Measurements from ENCODE around the gene NFATC1. TPM values are rescaled to one million over a fixed set of nuclear protein-coding genes. Genes with fewer than 3 reads are reported as not detected.
A peak's percentile ranks its signal among the peaks of the same experiment; 100 is the strongest.
"Not testable (repeated sequence)": the region's sequence is repeated elsewhere in the genome, so short reads cannot be mapped to it uniquely, and the experiment has no call there.

NFATC1 gene
- total RNA-seq, 1 donor from 2014 or later = 7.1 TPM

DNA sequence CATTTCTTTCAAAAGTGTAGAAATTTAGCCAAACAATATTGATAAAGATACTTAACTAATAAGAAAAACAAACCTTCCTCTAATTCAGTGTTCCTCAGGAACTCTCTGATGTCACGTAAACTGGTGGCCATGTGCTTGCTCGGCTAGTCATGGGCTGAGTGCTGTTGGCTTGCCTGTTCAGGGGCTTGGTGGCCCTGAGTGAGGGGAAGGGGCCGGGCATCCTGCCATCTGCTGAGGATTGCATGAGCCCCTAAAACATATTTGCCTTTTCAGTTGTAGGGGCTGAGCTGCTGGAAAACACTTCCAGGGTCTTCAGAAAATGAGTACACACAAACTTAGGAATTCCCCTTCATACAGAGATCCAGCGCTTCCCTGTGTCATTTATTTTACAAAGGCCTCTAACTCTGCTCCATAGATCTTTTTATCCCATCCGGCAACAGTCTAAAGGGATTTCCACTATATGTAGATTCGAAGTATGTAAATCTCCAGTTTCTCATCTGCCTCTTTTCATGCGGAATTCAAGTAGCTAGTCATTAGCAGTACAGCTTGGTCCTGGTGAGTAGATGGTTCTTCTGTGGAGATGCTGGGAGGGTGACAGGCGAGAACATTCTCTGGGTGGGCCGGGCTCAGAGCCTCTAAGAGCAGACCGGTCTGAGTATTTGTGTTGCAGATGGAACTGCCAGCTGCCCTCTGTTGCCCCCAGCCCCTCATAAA lies 20.1 kb upstream of the NFATC1 start:
- Mint-ChIP-seq H3K4me1 (ENCODE audit: low read depth) (peaks cover 7% of the 10 kb centered on the region), H3K36me3 (ENCODE audit: low read depth) (peaks cover 4% of the 10 kb centered on the region), H3K4me3 (ENCODE audit: unreplicated experiment) (no peak overlapping the region)

GRCh38 chr18:79376661-79377060 lies 19.1 kb upstream of the NFATC1 start:
- not testable (repeated sequence) for H3K4me3 Mint-ChIP-seq (ENCODE audit: unreplicated experiment)

More for the DNA sequence above, 20.1 kb upstream of the NFATC1 start:
- Mint-ChIP-seq H3K27me3 (ENCODE audit: low read depth) (no peaks in the 10 kb centered on the region), H3K9me3 (ENCODE audit: low read depth) (no peaks in the 10 kb centered on the region), H3K27ac (ENCODE audit: unreplicated experiment) (no peak overlapping the region)
- TF ChIP-seq, protein P1, sequence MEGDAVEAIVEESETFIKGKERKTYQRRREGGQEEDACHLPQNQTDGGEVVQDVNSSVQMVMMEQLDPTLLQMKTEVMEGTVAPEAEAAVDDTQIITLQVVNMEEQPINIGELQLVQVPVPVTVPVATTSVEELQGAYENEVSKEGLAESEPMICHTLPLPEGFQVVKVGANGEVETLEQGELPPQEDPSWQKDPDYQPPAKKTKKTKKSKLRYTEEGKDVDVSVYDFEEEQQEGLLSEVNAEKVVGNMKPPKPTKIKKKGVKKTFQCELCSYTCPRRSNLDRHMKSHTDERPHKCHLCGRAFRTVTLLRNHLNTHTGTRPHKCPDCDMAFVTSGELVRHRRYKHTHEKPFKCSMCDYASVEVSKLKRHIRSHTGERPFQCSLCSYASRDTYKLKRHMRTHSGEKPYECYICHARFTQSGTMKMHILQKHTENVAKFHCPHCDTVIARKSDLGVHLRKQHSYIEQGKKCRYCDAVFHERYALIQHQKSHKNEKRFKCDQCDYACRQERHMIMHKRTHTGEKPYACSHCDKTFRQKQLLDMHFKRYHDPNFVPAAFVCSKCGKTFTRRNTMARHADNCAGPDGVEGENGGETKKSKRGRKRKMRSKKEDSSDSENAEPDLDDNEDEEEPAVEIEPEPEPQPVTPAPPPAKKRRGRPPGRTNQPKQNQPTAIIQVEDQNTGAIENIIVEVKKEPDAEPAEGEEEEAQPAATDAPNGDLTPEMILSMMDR (IDR thresholded peaks at IDR 0.05) = no peak
- no peak for DNase-seq (ENCODE audit: low spot score)

GRCh38 chr18:79377187-79377891 lies 18.4 kb upstream of the NFATC1 start:
- no peak for DNase-seq (ENCODE audit: low spot score)

More at GRCh38 chr18:79376661-79377060, 19.1 kb upstream of the NFATC1 start:
- DNase-seq (ENCODE audit: low spot score); H3K9me3 Mint-ChIP-seq (ENCODE audit: low read depth); H3K4me1 Mint-ChIP-seq (ENCODE audit: low read depth); H3K27ac Mint-ChIP-seq (ENCODE audit: unreplicated experiment); H3K36me3 Mint-ChIP-seq (ENCODE audit: low read depth); H3K27me3 Mint-ChIP-seq (ENCODE audit: low read depth): not testable (repeated sequence)

DNA sequence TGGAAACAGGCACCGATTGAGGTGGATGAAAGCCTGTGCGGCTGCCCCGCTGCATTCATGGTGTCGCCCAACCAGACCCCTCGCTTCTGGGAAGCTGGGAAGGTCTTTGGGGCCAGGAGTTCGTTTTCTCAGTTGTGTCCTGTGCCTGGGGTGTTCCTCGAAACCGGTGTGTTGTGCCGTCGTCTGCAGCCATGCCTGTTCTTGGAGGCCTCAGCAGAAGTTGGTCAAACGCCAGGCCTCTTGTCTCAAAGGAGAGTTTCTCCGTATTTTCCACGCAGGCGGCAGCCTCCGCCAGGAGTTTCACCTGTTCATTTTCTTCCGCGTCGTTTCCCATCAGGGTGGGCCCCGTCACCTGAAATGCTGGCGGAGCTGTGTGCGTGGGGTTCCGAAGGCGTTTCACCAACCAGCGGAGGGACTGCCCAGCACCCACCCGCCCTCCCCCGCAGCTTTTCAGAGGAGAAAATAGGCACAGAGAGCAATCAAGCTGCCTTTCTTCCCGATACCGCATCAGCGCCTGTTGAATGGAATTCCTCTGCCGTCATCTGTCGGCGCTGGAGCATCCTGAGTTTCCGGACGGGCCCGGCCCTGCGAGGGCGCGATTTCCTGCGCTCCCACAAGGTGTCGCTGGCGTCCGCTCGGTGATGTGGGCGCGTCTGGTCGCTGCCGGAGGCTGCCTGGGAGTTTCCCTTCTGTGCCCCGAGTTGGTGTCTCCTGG lies 17.0 kb upstream of the NFATC1 start:
- H3K36me3 Mint-ChIP-seq (ENCODE audit: low read depth) = peaks cover 3% of the 10 kb centered on the region
- H3K4me1 Mint-ChIP-seq (ENCODE audit: low read depth) = peaks cover 7% of the 10 kb centered on the region
- no peaks in the 10 kb centered on the region for H3K27me3 Mint-ChIP-seq (ENCODE audit: low read depth)
- no peak for DNase-seq (ENCODE audit: low spot score)
- TF ChIP-seq, protein P1 (IDR thresholded peaks at IDR 0.05) = peak; percentile 95
- no peaks in the 10 kb centered on the region for H3K9me3 Mint-ChIP-seq (ENCODE audit: low read depth)
- no peak overlapping the region for H3K27ac Mint-ChIP-seq (ENCODE audit: unreplicated experiment)
- no peak overlapping the region for H3K4me3 Mint-ChIP-seq (ENCODE audit: unreplicated experiment)

More at GRCh38 chr18:79377187-79377891, 18.4 kb upstream of the NFATC1 start:
- Mint-ChIP-seq H3K27ac (ENCODE audit: unreplicated experiment) (no peak overlapping the region), H3K27me3 (ENCODE audit: low read depth) (no peaks in the 10 kb centered on the region), H3K36me3 (ENCODE audit: low read depth) (peaks cover 3% of the 10 kb centered on the region), H3K4me3 (ENCODE audit: unreplicated experiment) (no peak overlapping the region), H3K9me3 (ENCODE audit: low read depth) (no peaks in the 10 kb centered on the region), H3K4me1 (ENCODE audit: low read depth) (peaks cover 7% of the 10 kb centered on the region)
- TF ChIP-seq, protein P1 (IDR thresholded peaks at IDR 0.05) = no peak

- DNase-seq (ENCODE audit: low spot score) = no peak
Observed at GRCh38 chr18:79379251-79379905, 16.4 kb upstream of the NFATC1 start.

More at GRCh38 chr18:79379251-79379905, 16.4 kb upstream of the NFATC1 start:
- H3K27ac Mint-ChIP-seq (ENCODE audit: unreplicated experiment) = no peak overlapping the region
- TF ChIP-seq, protein P1 (IDR thresholded peaks at IDR 0.05) = peak; percentile 25
- H3K4me1 Mint-ChIP-seq (ENCODE audit: low read depth) = peaks cover 7% of the 10 kb centered on the region
- H3K36me3 Mint-ChIP-seq (ENCODE audit: low read depth) = peaks cover 3% of the 10 kb centered on the region
- peaks cover 2% of the 10 kb centered on the region for H3K27me3 Mint-ChIP-seq (ENCODE audit: low read depth)
- H3K9me3 Mint-ChIP-seq (ENCODE audit: low read depth) = no peaks in the 10 kb centered on the region
- H3K4me3 Mint-ChIP-seq (ENCODE audit: unreplicated experiment) = no peak overlapping the region

Measured in chondrocyte (in vitro differentiated cells).